Fibroblast of villous mesenchyme (primary cell): Measurements from ENCODE around the gene SMAD7. TPM values are rescaled to one million over a fixed set of nuclear protein-coding genes. Genes with fewer than 3 reads are reported as not detected.

Experiments used
- DNase-seq: peaks from one replicate; pipeline ENCODE4 v3.0.0-alpha.2; 2010; ENCODE audit warnings: low read depth
- H3K4me3 ChIP-seq: 2 replicates; pipeline ENCODE4 v1.5.1; 2011; ENCODE audit warnings: low read depth, mild to moderate bottlenecking, low read length
- CTCF ChIP-seq: IDR thresholded peaks from 2 replicates; pipeline ENCODE4 v1.5.1; 2012; ENCODE audit warnings: low read depth, mild to moderate bottlenecking, low read length; ENCODE audit not compliant: insufficient read depth
- total RNA-seq: library from RNA; depleted of rRNA; stranded (reverse); fragments of >200 nt; gene quantifications from 2 replicates; pipeline ENCODE4 v1.2.3, GENCODE V29; 2012

The SMAD7 gene
- total RNA-seq, 1 donor: 28.9 TPM

GRCh38 chr18:48954886-48955819, 4.4 kb upstream of the SMAD7 start:
- no peak for DNase-seq
- TF ChIP-seq CTCF: no peak

GRCh38 chr18:48953104-48953706, 2.4 kb upstream of the SMAD7 start:
- DNase-seq: no peak
- peak overlapping the region; percentile 68 for H3K4me3 ChIP-seq
- no peak for TF ChIP-seq CTCF

More at GRCh38 chr18:48954886-48955819, 4.4 kb upstream of the SMAD7 start:
- no peak overlapping the region for H3K4me3 ChIP-seq

GRCh38 chr18:48952287-48953103, 1.7 kb upstream of the SMAD7 start:
- no peak for TF ChIP-seq CTCF
- peak overlapping the region; percentile 68 for H3K4me3 ChIP-seq
- peak; percentile 87 for DNase-seq

GRCh38 chr18:48951448-48952286, 902 bp upstream of the SMAD7 start:
- peak; percentile 94 for DNase-seq
- peak; percentile 24 for TF ChIP-seq CTCF
- H3K4me3 ChIP-seq: peak overlapping the region; percentile 92

GRCh38 chr18:48949606-48950535, 894 bp downstream of the SMAD7 start:
- no peak for TF ChIP-seq CTCF
- peak; percentile 55 for DNase-seq

More at GRCh38 chr18:48949606-48950535, 894 bp downstream of the SMAD7 start:
- H3K4me3 ChIP-seq: peak overlapping the region; percentile 92
